Neuronal stem cell (in vitro differentiated cells): Measurements from ENCODE around the gene SHKBP1.
A peak's percentile ranks its signal among the peaks of the same experiment; 100 is the strongest.

ENCODE experiments used
- DNase-seq: peaks from one replicate; pipeline ENCODE4 v3.0.0-alpha.2; 2013; ENCODE audit warnings: low spot score
- H2AFZ ChIP-seq: one replicate; pipeline ENCODE4 v1.6.1; 2013; ENCODE audit warnings: mild to moderate bottlenecking, low read length, inconsistent platforms
- H2AK5ac ChIP-seq: 2 replicates; pipeline ENCODE4 v1.6.1; 2013; ENCODE audit warnings: low read depth, mild to moderate bottlenecking, inconsistent platforms, low read length, moderate library complexity, mixed read lengths
- H2BK120ac ChIP-seq: 2 replicates; pipeline ENCODE4 v1.6.1; 2013; ENCODE audit warnings: low read depth, mild to moderate bottlenecking, inconsistent platforms, low read length, moderate library complexity, mixed read lengths
- H2BK12ac ChIP-seq: one replicate; pipeline ENCODE4 v1.6.1; 2013; ENCODE audit warnings: low read length, inconsistent platforms
- H2BK15ac ChIP-seq: 2 replicates; pipeline ENCODE4 v1.6.1; 2013; ENCODE audit warnings: mild to moderate bottlenecking, low read length, inconsistent platforms, mixed read lengths
- H2BK5ac ChIP-seq: one replicate; pipeline ENCODE4 v1.6.1; 2013; ENCODE audit warnings: inconsistent platforms, mild to moderate bottlenecking, low read length, moderate library complexity
- H3K14ac ChIP-seq: one replicate; pipeline ENCODE4 v1.6.1; 2013; ENCODE audit warnings: low read length, inconsistent platforms
- H3K18ac ChIP-seq: 2 replicates; pipeline ENCODE4 v1.6.1; 2013; ENCODE audit warnings: low read length, inconsistent platforms
- H3K23ac ChIP-seq: 2 replicates; pipeline ENCODE4 v1.6.1; 2013; ENCODE audit warnings: low read depth, mild to moderate bottlenecking, mixed read lengths, low read length, inconsistent platforms; ENCODE audit not compliant: poor library complexity
- H3K27ac ChIP-seq: replicated peaks from 3 replicates; pipeline ENCODE4 v1.5.1; 2013; ENCODE audit warnings: low read length, inconsistent platforms
- H3K27me3 ChIP-seq, 3 experiments: 2 replicates each; pipeline ENCODE4 v1.6.1; 2013; ENCODE audit warnings: low read length in 3 of 3, mild to moderate bottlenecking in 2 of 3, inconsistent platforms in 1 of 3, low read depth in 1 of 3, mixed read lengths in 1 of 3, moderate library complexity in 1 of 3; ENCODE audit not compliant: control insufficient read depth in 3 of 3, insufficient read depth in 3 of 3
- H3K36me3 ChIP-seq, 2 donors: replicated peaks in 1 of 2; 2 replicates each; pipeline ENCODE4 v1.6.1; 2013; ENCODE audit warnings: low read length in 2 of 2; ENCODE audit not compliant: control insufficient read depth in 2 of 2, insufficient read depth in 2 of 2
- H3K4ac ChIP-seq: 2 replicates; pipeline ENCODE4 v1.6.1; 2013; ENCODE audit warnings: inconsistent platforms, mild to moderate bottlenecking, low read length, moderate library complexity
- H3K4me1 ChIP-seq, 2 donors: 1 replicate in 1 of 2; 2 replicates in 1 of 2; pipeline ENCODE4 v1.6.1; 2013; ENCODE audit warnings: low read length in 2 of 2, low read depth in 1 of 2; ENCODE audit not compliant: control insufficient read depth in 2 of 2, insufficient read depth in 1 of 2
- H3K4me2 ChIP-seq: one replicate; pipeline ENCODE4 v1.6.1; 2013; ENCODE audit warnings: mild to moderate bottlenecking, low read length, inconsistent platforms; ENCODE audit not compliant: insufficient read depth, poor library complexity, severe bottlenecking
- H3K4me3 ChIP-seq, 2 donors: 2 replicates each; pipeline ENCODE4 v1.5.1; 2013; ENCODE audit warnings: low read length in 2 of 2, mild to moderate bottlenecking in 2 of 2, inconsistent platforms in 1 of 2, moderate library complexity in 1 of 2
- H3K79me1 ChIP-seq: one replicate; pipeline ENCODE4 v1.6.1; 2013; ENCODE audit warnings: low read depth, mild to moderate bottlenecking, inconsistent platforms, low read length, moderate library complexity
- H3K9ac ChIP-seq: one replicate; pipeline ENCODE4 v1.6.1; 2013; ENCODE audit warnings: mild to moderate bottlenecking, low read depth, low read length, inconsistent platforms; ENCODE audit not compliant: poor library complexity
- H3K9me3 ChIP-seq, 2 donors: replicated peaks in 1 of 2; 2 replicates each; pipeline versions ENCODE3 to v1.6.1; 2013; ENCODE audit warnings: low read length in 2 of 2, mild to moderate bottlenecking in 2 of 2, inconsistent platforms in 1 of 2, low read depth in 1 of 2, mixed read lengths in 1 of 2, moderate library complexity in 1 of 2; ENCODE audit not compliant: control insufficient read depth in 2 of 2, insufficient read depth in 1 of 2
- H4K8ac ChIP-seq: one replicate; pipeline ENCODE4 v1.6.1; 2013; ENCODE audit warnings: low read depth, mild to moderate bottlenecking, inconsistent platforms, low read length, moderate library complexity
- H4K91ac ChIP-seq: one replicate; pipeline ENCODE4 v1.6.1; 2013; ENCODE audit warnings: low read length, low read depth, mild to moderate bottlenecking, inconsistent platforms; ENCODE audit not compliant: poor library complexity
- WGBS, 2 donors: extraction: QIAGEN DNeasy Blood & Tissue Kit; methylation state at CpG; one replicate each; pipeline ENCODE4 v1.1.7; 2013; ENCODE audit warnings: missing lambda C conversion rate in 2 of 2, mixed read lengths in 1 of 2; ENCODE audit not compliant: insufficient read length in 2 of 2, insufficient replicate concordance in 1 of 2; ENCODE audit errors: extremely low coverage in 2 of 2; 5-methylcytosine and 5-hydroxymethylcytosine counted together

SHKBP1 gene

GRCh38 chr19:40614622-40615411 lies 38.1 kb downstream of the SHKBP1 start:
- no CpG with 5 or more reads among the region's 27 CpGs for WGBS, 2 donors
- peak overlapping the region; percentile 99 for H3K14ac ChIP-seq
- H2AFZ ChIP-seq: no peak overlapping the region
- H3K9me3 ChIP-seq: no peaks in the 10 kb centered on the region
- peak overlapping the region; percentile 96 for H3K18ac ChIP-seq
- no peak overlapping the region for H2BK12ac ChIP-seq
- H3K4ac ChIP-seq: no peak overlapping the region
- H3K4me1 ChIP-seq: peaks cover 0 to 12% of the 10 kb centered on the region in 2 donors
- peak overlapping the region; percentile 87 for H3K27ac ChIP-seq
- H2BK15ac ChIP-seq: no peak overlapping the region
- H3K4me3 ChIP-seq: peak overlapping the region in 1 of 2 donors; percentile 88
- peaks cover 4% of the 10 kb centered on the region for H3K79me1 ChIP-seq
- H2AK5ac ChIP-seq: peak overlapping the region; percentile 100
- peak overlapping the region; percentile 92 for H3K9ac ChIP-seq
- H4K91ac ChIP-seq: no peak overlapping the region
- H3K23ac ChIP-seq: no peak overlapping the region
- no peak overlapping the region for H4K8ac ChIP-seq
- peak; percentile 86 for DNase-seq
- peaks cover 4 to 97% of the 10 kb centered on the region in 2 donors for H3K36me3 ChIP-seq
- peak overlapping the region; percentile 92 for H3K4me2 ChIP-seq
- peaks cover 0 to 37% (median 0%) of the 10 kb centered on the region in 3 experiments for H3K27me3 ChIP-seq
- H2BK5ac ChIP-seq: peak overlapping the region; percentile 35
- H2BK120ac ChIP-seq: peak overlapping the region; percentile 29

DNA sequence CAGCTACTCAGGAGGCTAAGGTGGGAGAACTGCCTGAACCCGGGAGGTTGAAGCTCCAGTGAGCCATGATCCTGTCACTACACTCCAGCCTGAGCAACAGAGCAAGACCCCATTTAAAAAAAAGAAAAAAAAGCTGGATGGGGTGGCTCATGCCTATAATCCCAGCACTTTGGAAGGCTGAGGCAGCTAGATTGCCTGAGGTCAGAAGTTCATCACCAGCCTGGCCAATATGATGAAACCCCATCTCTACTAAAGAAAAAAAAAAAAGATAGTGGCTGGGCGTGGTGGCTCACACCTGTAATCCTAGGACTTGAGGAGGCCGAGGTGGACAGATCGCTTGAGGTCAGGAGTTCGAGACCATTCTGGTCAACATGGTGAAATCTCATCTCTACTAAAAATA lies 39.5 kb downstream of the SHKBP1 start:
- Histone ChIP-seq H3K18ac (no peak overlapping the region), H3K27ac (no peak overlapping the region), H3K9ac (no peak overlapping the region), H3K4me2 (no peak overlapping the region), H4K91ac (no peak overlapping the region), H2BK12ac (no peak overlapping the region), H2AFZ (no peak overlapping the region), H3K36me3 (peaks cover 5 to 97% of the 10 kb centered on the region in 2 donors), H2BK15ac (no peak overlapping the region), H3K23ac (no peak overlapping the region), H4K8ac (no peak overlapping the region), H2AK5ac (no peak overlapping the region), H3K4me3 (no peak overlapping the region), H3K9me3 (no peaks in the 10 kb centered on the region), H2BK120ac (no peak overlapping the region), H3K27me3 (peaks cover 0 to 25% (median 0%) of the 10 kb centered on the region in 3 experiments), H3K4ac (no peak overlapping the region), H2BK5ac (no peak overlapping the region), H3K4me1 (peaks cover 0 to 3% of the 10 kb centered on the region in 2 donors), H3K14ac (no peak overlapping the region), H3K79me1 (peaks cover 4% of the 10 kb centered on the region)
- no peak for DNase-seq
- WGBS, 2 donors: no CpG with 5 or more reads among the region's 5 CpGs

DNA sequence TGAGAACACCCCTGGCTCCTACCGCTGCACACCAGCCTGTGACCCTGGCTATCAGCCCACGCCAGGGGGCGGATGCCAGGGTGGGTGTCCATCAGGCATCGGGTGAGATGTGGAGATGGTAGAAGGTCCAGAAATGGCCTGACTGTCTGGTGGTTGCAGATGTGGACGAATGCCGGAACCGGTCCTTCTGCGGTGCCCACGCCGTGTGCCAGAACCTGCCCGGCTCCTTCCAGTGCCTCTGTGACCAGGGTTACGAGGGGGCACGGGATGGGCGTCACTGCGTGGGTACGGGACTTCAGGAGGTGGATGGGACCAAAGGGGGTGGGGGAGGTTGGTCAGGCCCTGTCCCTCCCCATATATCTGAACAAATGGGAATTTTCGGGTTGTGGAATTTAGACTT lies 40.3 kb downstream of the SHKBP1 start:
- no peak overlapping the region for H3K9ac ChIP-seq
- peaks cover 9 to 97% of the 10 kb centered on the region in 2 donors for H3K36me3 ChIP-seq
- no peak overlapping the region for H2BK12ac ChIP-seq
- H3K4me3 ChIP-seq: no peak overlapping the region
- no peak overlapping the region for H2BK120ac ChIP-seq
- no peak overlapping the region for H3K4me2 ChIP-seq
- H2AK5ac ChIP-seq: no peak overlapping the region
- peak overlapping the region; percentile 51 for H3K18ac ChIP-seq
- no peak overlapping the region for H3K14ac ChIP-seq
- peaks cover 4% of the 10 kb centered on the region for H3K79me1 ChIP-seq
- peak overlapping the region; percentile 44 for H3K23ac ChIP-seq
- H3K4me1 ChIP-seq: peaks cover 0 to 3% of the 10 kb centered on the region in 2 donors
- H2AFZ ChIP-seq: no peak overlapping the region
- H3K9me3 ChIP-seq: no peaks in the 10 kb centered on the region
- no peak overlapping the region for H4K91ac ChIP-seq
- no peak overlapping the region for H3K4ac ChIP-seq
- H2BK15ac ChIP-seq: no peak overlapping the region
- peaks cover 0 to 18% (median 0%) of the 10 kb centered on the region in 3 experiments for H3K27me3 ChIP-seq
- WGBS, 2 donors: no CpG with 5 or more reads among the region's 17 CpGs
- DNase-seq: no peak
- H3K27ac ChIP-seq: no peak overlapping the region
- H4K8ac ChIP-seq: no peak overlapping the region
- H2BK5ac ChIP-seq: no peak overlapping the region

DNA sequence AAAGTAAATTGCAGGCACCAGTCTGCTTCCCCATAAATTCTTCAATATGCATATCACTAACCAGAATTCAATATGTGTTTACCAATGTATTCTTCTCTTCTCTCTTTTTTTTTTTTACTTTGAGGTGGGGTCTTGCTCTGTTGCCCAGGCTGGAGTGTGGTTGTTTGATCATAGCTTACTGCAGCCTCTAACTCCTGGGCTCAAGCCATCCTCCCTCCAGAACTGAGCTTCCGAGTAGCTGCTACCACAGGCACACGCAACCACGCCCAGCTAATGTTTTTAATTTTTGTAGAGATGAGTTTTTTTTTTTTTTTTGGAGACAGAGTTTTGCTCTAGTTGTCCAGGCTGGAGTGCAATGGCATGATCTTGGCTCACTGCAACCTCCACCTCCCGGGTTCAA lies 41.3 kb downstream of the SHKBP1 start:
- Histone ChIP-seq H2BK12ac (no peak overlapping the region), H2AFZ (no peak overlapping the region), H3K4me1 (peaks cover 0 to 3% of the 10 kb centered on the region in 2 donors), H2BK15ac (no peak overlapping the region), H4K8ac (no peak overlapping the region), H3K18ac (no peak overlapping the region), H3K23ac (no peak overlapping the region), H4K91ac (no peak overlapping the region), H3K4ac (no peak overlapping the region), H3K27ac (no peak overlapping the region), H3K79me1 (peaks cover 6% of the 10 kb centered on the region), H3K36me3 (peaks cover 14 to 97% of the 10 kb centered on the region in 2 donors), H3K9ac (no peak overlapping the region), H3K14ac (no peak overlapping the region), H2BK120ac (no peak overlapping the region), H3K9me3 (no peaks in the 10 kb centered on the region), H3K4me2 (no peak overlapping the region), H2AK5ac (no peak overlapping the region), H3K4me3 (no peak overlapping the region), H3K27me3 (peaks cover 0 to 8% (median 0%) of the 10 kb centered on the region in 3 experiments), H2BK5ac (no peak overlapping the region)
- DNase-seq: no peak
- no CpG with 5 or more reads among the region's 4 CpGs for WGBS, 2 donors
